ENCODE results near the gene ING3. TPM values are rescaled to one million over a fixed set of nuclear protein-coding genes. Genes with fewer than 3 reads are reported as not detected.

Gene ING3
- polyA plus RNA-seq, 1 donor from 2014 or later: 19.7 TPM

DNA sequence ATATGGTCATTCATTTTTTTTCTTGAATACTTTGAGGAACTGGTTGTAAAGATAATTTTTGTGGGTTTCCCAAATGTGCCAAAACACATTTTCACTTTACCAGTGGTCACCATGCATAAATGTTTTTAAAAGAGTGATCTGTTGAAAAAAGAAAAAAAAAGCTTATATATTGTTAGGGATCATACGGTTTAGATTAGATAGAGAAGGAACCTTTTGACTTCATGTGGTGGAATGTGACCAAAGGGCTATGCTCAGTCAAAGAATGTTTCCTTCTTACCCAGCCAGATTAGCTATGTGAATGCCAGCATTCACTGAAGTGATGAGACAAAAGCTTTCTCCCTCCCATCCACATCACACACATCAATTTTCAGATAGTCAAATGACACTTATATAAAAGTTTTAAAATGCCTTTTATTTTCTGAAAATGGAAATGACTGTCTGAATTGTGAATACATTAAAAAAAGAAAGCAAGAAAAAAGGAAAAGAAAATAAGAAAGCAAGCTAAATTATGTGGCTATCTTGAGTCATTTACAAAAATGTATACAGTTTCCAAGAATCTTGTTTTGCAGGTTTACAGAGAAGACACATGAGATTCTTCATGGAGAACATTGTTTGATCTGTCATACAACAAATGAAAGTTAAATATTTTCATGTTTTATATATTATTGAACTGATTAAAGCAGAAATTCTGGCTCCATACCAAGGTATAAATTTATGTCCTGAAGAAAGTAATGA lies 29.4 kb downstream of the ING3 start:
- H2AFZ ChIP-seq (ENCODE audit: low read depth, low read length): no peak overlapping the region

DNA sequence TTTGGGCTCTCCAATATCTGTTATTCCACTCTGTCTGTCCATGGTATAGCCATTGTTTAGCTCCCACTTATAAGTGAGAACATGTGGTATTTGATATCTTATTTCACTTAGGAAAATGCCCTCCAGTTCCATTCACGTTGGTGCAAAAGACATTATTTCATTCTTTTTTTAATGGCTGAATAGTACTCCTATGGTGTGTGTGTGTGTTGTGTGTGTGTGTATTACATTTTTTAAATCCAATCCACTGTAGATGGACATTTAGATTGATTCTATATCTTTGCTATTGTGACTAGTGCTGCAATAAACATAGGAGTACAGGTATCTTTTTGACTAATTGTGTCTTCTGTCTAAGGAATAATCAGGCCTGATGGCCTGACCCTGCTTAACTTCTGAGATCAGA lies 30.5 kb downstream of the ING3 start:
- no peaks in the 10 kb centered on the region for H3K27me3 ChIP-seq (ENCODE audit: insufficient read depth, low read depth, low read length)
- H3F3A ChIP-seq (ENCODE audit: insufficient read depth, low read length, poor library complexity, severe bottlenecking): no peaks in the 10 kb centered on the region
- H3K36me3 ChIP-seq (ENCODE audit: insufficient read depth, low read length): no peaks in the 10 kb centered on the region
- H4K20me1 ChIP-seq (ENCODE audit: insufficient read depth): no peaks in the 10 kb centered on the region
- no peaks in the 10 kb centered on the region for H3K9me2 ChIP-seq (ENCODE audit: insufficient read depth, low read length)
- no peaks in the 10 kb centered on the region for H3K9me3 ChIP-seq (ENCODE audit: low read length)
- H3K79me2 ChIP-seq (replicated peaks; ENCODE audit: insufficient read depth, low read length): no peaks in the 10 kb centered on the region
- H3K9ac ChIP-seq (ENCODE audit: low read length): no peak overlapping the region
- H3K27ac ChIP-seq (ENCODE audit: low read length): no peak overlapping the region
- no peak overlapping the region for H3K4me2 ChIP-seq (ENCODE audit: low read length)
- no peak overlapping the region for H2AFZ ChIP-seq (ENCODE audit: low read depth, low read length)
- no peak overlapping the region for H3K4me3 ChIP-seq (ENCODE audit: low read length)
- TF ChIP-seq TAF1 (IDR thresholded peaks at IDR 0.05; ENCODE audit: low read depth) (no peak), REST (IDR thresholded peaks at IDR 0.05; ENCODE audit: borderline replicate concordance) (no peak), RAD21 (conservative IDR thresholded peaks at IDR 0.05) (no peak), EP300 (conservative IDR thresholded peaks at IDR 0.05; ENCODE audit: poor library complexity, severe bottlenecking) (no peak), SMC3 (conservative IDR thresholded peaks at IDR 0.05; ENCODE audit: poor library complexity) (no peak), POLR2AphosphoS5 (IDR thresholded peaks at IDR 0.05) (no peak)
- TF ChIP-seq, protein P1, sequence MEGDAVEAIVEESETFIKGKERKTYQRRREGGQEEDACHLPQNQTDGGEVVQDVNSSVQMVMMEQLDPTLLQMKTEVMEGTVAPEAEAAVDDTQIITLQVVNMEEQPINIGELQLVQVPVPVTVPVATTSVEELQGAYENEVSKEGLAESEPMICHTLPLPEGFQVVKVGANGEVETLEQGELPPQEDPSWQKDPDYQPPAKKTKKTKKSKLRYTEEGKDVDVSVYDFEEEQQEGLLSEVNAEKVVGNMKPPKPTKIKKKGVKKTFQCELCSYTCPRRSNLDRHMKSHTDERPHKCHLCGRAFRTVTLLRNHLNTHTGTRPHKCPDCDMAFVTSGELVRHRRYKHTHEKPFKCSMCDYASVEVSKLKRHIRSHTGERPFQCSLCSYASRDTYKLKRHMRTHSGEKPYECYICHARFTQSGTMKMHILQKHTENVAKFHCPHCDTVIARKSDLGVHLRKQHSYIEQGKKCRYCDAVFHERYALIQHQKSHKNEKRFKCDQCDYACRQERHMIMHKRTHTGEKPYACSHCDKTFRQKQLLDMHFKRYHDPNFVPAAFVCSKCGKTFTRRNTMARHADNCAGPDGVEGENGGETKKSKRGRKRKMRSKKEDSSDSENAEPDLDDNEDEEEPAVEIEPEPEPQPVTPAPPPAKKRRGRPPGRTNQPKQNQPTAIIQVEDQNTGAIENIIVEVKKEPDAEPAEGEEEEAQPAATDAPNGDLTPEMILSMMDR (IDR thresholded peaks at IDR 0.05; ENCODE audit: poor library complexity, severe bottlenecking): no peak

More for the DNA sequence above, 29.4 kb downstream of the ING3 start:
- no peak overlapping the region for H3K4me3 ChIP-seq (ENCODE audit: low read length)
- H3K27ac ChIP-seq (ENCODE audit: low read length): no peak overlapping the region
- no peaks in the 10 kb centered on the region for H3K27me3 ChIP-seq (ENCODE audit: insufficient read depth, low read depth, low read length)
- no peaks in the 10 kb centered on the region for H3K9me2 ChIP-seq (ENCODE audit: insufficient read depth, low read length)
- H3K4me2 ChIP-seq (ENCODE audit: low read length): no peak overlapping the region
- peaks cover 4% of the 10 kb centered on the region for H3K36me3 ChIP-seq (ENCODE audit: insufficient read depth, low read length)
- no peaks in the 10 kb centered on the region for H3K79me2 ChIP-seq (replicated peaks; ENCODE audit: insufficient read depth, low read length)
- no peaks in the 10 kb centered on the region for H3F3A ChIP-seq (ENCODE audit: insufficient read depth, low read length, poor library complexity, severe bottlenecking)
- H3K9ac ChIP-seq (ENCODE audit: low read length): no peak overlapping the region
- H4K20me1 ChIP-seq (ENCODE audit: insufficient read depth): no peaks in the 10 kb centered on the region
- no peaks in the 10 kb centered on the region for H3K9me3 ChIP-seq (ENCODE audit: low read length)
- TF ChIP-seq SMC3 (conservative IDR thresholded peaks at IDR 0.05; ENCODE audit: poor library complexity) (no peak), EP300 (conservative IDR thresholded peaks at IDR 0.05; ENCODE audit: poor library complexity, severe bottlenecking) (no peak), MXI1 (conservative IDR thresholded peaks at IDR 0.05; ENCODE audit: poor library complexity, severe bottlenecking) (no peak), TAF1 (IDR thresholded peaks at IDR 0.05; ENCODE audit: low read depth) (no peak), POLR2AphosphoS5 (IDR thresholded peaks at IDR 0.05) (no peak), RAD21 (conservative IDR thresholded peaks at IDR 0.05) (no peak), EZH2 (IDR thresholded peaks at IDR 0.05; ENCODE audit: borderline replicate concordance, insufficient read depth, low read length, poor library complexity, severe bottlenecking) (no peak), REST (IDR thresholded peaks at IDR 0.05; ENCODE audit: borderline replicate concordance) (no peak)
- TF ChIP-seq, protein P1 (IDR thresholded peaks at IDR 0.05; ENCODE audit: poor library complexity, severe bottlenecking): no peak

Data from neural cell (in vitro differentiated cells).